CD4-positive, alpha-beta T cell (primary cell): ENCODE measurements around the gene NRXN2. TPM values are rescaled to one million over a fixed set of nuclear protein-coding genes. Genes with fewer than 3 reads are reported as not detected.

Source experiments
- ATAC-seq: fragments of 200-7000 bp; cut with Tn5 transposase; one replicate; pipeline ENCODE4 v1.10.0; 2022; ENCODE audit warnings: mild to moderate bottlenecking; ENCODE audit not compliant: poor library complexity
- CTCF ChIA-PET: fragments of 350-600 bp; sonication (Branson Sonifier 250); formaldehyde crosslinking; loops from one replicate; lab custom pipeline; 2021; ENCODE audit warnings: antibody characterized with exemption, inconsistent platforms; lab: Charles Lee
- POLR2A ChIA-PET: fragments of 350-600 bp; sonication (Branson Sonifier 250); formaldehyde crosslinking; loops from one replicate; lab custom pipeline; 2021; ENCODE audit warnings: antibody characterized with exemption, inconsistent platforms; lab: Charles Lee
- DNase-seq, 14 experiments: peaks; one replicate each; pipeline ENCODE4 v3.0.0-alpha.2; 2013 to 2020; ENCODE audit warnings: mixed read lengths in 2 of 14
- H3K27ac ChIP-seq, 2 donors: one replicate each; pipeline versions ENCODE4 v1.5.1 to v1.7.0; 2013; ENCODE audit warnings: low read length in 2 of 2, low read depth in 1 of 2, mild to moderate bottlenecking in 1 of 2
- H3K27me3 ChIP-seq, 2 experiments: 1 replicate in 1 of 2; 2 replicates in 1 of 2; pipeline versions ENCODE4 v1.6.1 to v1.7.0; 2013; ENCODE audit warnings: low read length in 2 of 2, control low read depth in 1 of 2, mild to moderate bottlenecking in 1 of 2, moderate library complexity in 1 of 2; ENCODE audit not compliant: insufficient read depth in 2 of 2, control insufficient read depth in 1 of 2
- H3K36me3 ChIP-seq: one replicate; pipeline ENCODE4 v1.6.1; 2013; ENCODE audit warnings: low read length, control low read depth; ENCODE audit not compliant: insufficient read depth
- H3K4me1 ChIP-seq: one replicate; pipeline ENCODE4 v1.6.1; 2013; ENCODE audit warnings: low read length, control low read depth; ENCODE audit not compliant: insufficient read depth
- H3K4me3 ChIP-seq: one replicate; pipeline ENCODE4 v1.5.1; 2013; ENCODE audit warnings: mild to moderate bottlenecking, low read length, moderate library complexity
- H3K9me3 ChIP-seq, 2 experiments: 1 replicate in 1 of 2; 2 replicates in 1 of 2; pipeline versions ENCODE4 v1.6.1 to v1.7.0; 2013; ENCODE audit warnings: low read length in 2 of 2, mild to moderate bottlenecking in 2 of 2, control low read depth in 1 of 2, moderate library complexity in 1 of 2; ENCODE audit not compliant: control insufficient read depth in 1 of 2, insufficient read depth in 1 of 2
- H3K27ac Mint-ChIP-seq: one replicate; pipeline ENCODE4 v1.8.0; 2020; ENCODE audit warnings: mixed read lengths
- H3K27me3 Mint-ChIP-seq: one replicate; pipeline ENCODE4 v1.8.0; 2021; ENCODE audit warnings: mixed read lengths
- H3K36me3 Mint-ChIP-seq: one replicate; pipeline ENCODE4 v1.8.0; 2021; ENCODE audit warnings: low read depth, mixed read lengths
- H3K4me1 Mint-ChIP-seq: one replicate; pipeline ENCODE4 v1.8.0; 2021; ENCODE audit warnings: low read depth, mixed read lengths
- H3K4me3 Mint-ChIP-seq: one replicate; pipeline ENCODE4 v1.8.0; 2020; ENCODE audit warnings: mild to moderate bottlenecking, mixed read lengths
- H3K9me3 Mint-ChIP-seq: one replicate; pipeline ENCODE4 v1.8.0; 2020; ENCODE audit warnings: mixed read lengths
- intact Hi-C, 2 experiments: fragments of 100-400 bp; cut with DNase I in 1 of 2; cut with micrococcal nuclease in 1 of 2; formaldehyde crosslinking; loops; one replicate each; pipeline versions ENCODE4 v1.15.1 to v1.9.0; 2023 to 2025; cut with DNase I, micrococcal nuclease
- total RNA-seq, 174 experiments: library from RNA in 2 of 174; stranded (reverse) in 2 of 174; gene quantifications; one replicate each; pipeline ENCODE4 v1.2.3 and lab custom pipeline; 2021 to 2026
- TF ChIP-seq, protein P1 (sequence below): fragments of 200-600 bp; IDR thresholded peaks from one replicate; pipeline ENCODE4 v1.8.0; 2022; ENCODE audit warnings: antibody characterized with exemption, mild to moderate bottlenecking

Gene NRXN2
- total RNA-seq, 2 experiments from 2014 or later = 0.05 to 0.31 TPM

DNA sequence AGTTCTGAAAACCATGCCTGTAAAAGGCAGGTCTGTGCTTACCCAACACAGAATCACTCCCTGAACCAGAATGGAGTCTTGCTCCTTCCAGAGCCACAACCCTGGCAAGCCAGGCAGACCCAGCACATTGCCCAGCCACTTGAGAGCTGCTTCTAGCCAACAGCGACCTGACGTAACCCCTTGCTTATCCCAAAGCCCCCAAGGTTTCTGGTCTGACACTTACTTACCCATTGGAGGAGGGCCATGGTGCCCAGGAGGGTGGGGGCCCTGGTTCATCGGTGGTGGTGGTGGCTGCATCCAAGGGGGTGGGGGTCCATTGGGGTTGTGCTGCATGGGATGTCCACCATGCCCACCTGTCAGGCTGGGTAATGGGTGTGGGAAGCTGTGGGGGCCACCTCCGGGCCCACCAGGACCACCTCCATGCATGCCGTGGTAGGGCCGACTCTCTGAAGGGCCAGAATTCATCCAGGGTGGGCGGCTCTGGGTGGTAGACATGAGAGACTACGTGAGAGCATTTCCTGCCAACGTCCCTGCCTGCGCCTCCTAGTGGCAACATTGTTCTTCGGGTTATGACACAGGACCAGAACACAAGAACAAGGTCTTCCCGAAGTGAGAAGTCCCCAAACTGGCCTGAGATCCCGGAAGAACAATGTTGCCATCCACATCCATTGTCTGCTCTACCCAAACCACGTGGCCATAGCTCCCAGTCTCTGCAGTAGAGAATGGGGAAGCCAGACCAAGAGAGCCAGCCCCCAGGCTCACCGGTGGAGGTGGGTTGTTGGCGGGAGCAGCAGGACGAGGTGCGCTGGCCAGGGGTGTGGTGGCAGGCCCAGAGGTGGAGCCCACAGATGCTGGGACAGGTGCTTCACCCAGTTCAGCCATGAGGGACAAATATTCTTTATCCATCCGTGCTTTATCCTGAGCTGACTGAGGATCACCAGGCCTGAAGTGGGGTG lies 44.6 kb upstream of the NRXN2 start:
- H3K4me3 ChIP-seq = no peak overlapping the region
- H3K4me3 Mint-ChIP-seq = peak overlapping the region; percentile 84
- no peaks in the 10 kb centered on the region for H3K27me3 Mint-ChIP-seq
- H3K27me3 ChIP-seq = no peaks in the 10 kb centered on the region
- TF ChIP-seq, protein P1, sequence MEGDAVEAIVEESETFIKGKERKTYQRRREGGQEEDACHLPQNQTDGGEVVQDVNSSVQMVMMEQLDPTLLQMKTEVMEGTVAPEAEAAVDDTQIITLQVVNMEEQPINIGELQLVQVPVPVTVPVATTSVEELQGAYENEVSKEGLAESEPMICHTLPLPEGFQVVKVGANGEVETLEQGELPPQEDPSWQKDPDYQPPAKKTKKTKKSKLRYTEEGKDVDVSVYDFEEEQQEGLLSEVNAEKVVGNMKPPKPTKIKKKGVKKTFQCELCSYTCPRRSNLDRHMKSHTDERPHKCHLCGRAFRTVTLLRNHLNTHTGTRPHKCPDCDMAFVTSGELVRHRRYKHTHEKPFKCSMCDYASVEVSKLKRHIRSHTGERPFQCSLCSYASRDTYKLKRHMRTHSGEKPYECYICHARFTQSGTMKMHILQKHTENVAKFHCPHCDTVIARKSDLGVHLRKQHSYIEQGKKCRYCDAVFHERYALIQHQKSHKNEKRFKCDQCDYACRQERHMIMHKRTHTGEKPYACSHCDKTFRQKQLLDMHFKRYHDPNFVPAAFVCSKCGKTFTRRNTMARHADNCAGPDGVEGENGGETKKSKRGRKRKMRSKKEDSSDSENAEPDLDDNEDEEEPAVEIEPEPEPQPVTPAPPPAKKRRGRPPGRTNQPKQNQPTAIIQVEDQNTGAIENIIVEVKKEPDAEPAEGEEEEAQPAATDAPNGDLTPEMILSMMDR = peak; percentile 74
- H3K27ac ChIP-seq = peak overlapping the region; percentile 65 to 72
- ATAC-seq (peak; percentile 24), DNase-seq (peak; percentile 65 to 91 (median 82))
- H3K9me3 ChIP-seq = no peaks in the 10 kb centered on the region
- peaks cover 100% of the 10 kb centered on the region for H3K36me3 ChIP-seq
- ChIA-PET CTCF (interaction anchor here (0.7 to 1.9 kb wide), 5 partner anchors 9 to 24 kb away, joined by 3 to 13 read pairs (median 4); partner anchors contain the start of genes RASGRP2 and SF1), POLR2A (interaction anchor here (1.0 to 15.0 kb wide), 3 partner anchors 7 to 108 kb away, joined by 5 to 634 read pairs (median 363); partner anchors contain the start of genes RASGRP2 and SF1)
- H3K9me3 Mint-ChIP-seq = no peaks in the 10 kb centered on the region
- H3K36me3 Mint-ChIP-seq = peaks cover 100% of the 10 kb centered on the region
- H3K27ac Mint-ChIP-seq = peak overlapping the region; percentile 85
- intact Hi-C loops = loop anchor here (1.0 to 2.0 kb wide), 3 partner anchors 10 to 79 kb away; no protein-coding TSS in a partner anchor
- H3K4me1 Mint-ChIP-seq = peaks cover 87% of the 10 kb centered on the region
- H3K4me1 ChIP-seq = peaks cover 92% of the 10 kb centered on the region

DNA sequence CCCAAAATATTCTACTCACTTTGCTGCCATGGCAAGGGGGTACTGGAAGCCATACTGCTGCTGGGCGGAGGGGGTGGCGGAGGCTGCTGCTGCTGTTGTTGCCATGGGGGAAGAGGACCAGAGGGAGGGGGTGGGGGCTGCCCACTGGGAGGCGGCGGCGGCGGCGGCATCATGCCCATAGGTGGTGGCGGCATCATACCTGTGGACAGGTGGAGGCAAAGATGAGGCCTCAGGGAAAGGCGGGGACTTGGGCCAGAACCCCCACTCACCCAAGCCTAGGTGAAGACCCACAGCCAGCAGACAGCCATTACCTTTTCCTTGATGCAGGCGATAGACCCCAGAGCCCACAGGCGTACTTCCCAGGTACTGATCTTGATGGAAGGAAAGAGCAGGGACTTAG lies 43.9 kb upstream of the NRXN2 start:
- Histone ChIP-seq H3K9me3 (no peaks in the 10 kb centered on the region), H3K27me3 (no peaks in the 10 kb centered on the region), H3K27ac (peak overlapping the region; percentile 65 to 72), H3K36me3 (peaks cover 96% of the 10 kb centered on the region), H3K4me1 (peaks cover 96% of the 10 kb centered on the region), H3K4me3 (no peak overlapping the region)
- TF ChIP-seq, protein P1 = no peak
- Mint-ChIP-seq H3K4me1 (peaks cover 87% of the 10 kb centered on the region), H3K9me3 (no peaks in the 10 kb centered on the region), H3K4me3 (no peak overlapping the region), H3K27me3 (no peaks in the 10 kb centered on the region), H3K27ac (peak overlapping the region; percentile 85), H3K36me3 (peaks cover 100% of the 10 kb centered on the region)
- POLR2A ChIA-PET = interaction anchor here (12.8 to 15.0 kb wide), 2 partner anchors 8 to 20 kb away, joined by 363 to 634 read pairs; partner anchors contain the start of genes RASGRP2 and SF1
- intact Hi-C loops = loop anchor here (1.0 to 2.0 kb wide), 3 partner anchors 10 to 78 kb away; no protein-coding TSS in a partner anchor
- ATAC-seq (no peak), DNase-seq (peak in 2 of 14 experiments; percentile 26 to 31)
- CTCF ChIA-PET = no interaction called here

DNA sequence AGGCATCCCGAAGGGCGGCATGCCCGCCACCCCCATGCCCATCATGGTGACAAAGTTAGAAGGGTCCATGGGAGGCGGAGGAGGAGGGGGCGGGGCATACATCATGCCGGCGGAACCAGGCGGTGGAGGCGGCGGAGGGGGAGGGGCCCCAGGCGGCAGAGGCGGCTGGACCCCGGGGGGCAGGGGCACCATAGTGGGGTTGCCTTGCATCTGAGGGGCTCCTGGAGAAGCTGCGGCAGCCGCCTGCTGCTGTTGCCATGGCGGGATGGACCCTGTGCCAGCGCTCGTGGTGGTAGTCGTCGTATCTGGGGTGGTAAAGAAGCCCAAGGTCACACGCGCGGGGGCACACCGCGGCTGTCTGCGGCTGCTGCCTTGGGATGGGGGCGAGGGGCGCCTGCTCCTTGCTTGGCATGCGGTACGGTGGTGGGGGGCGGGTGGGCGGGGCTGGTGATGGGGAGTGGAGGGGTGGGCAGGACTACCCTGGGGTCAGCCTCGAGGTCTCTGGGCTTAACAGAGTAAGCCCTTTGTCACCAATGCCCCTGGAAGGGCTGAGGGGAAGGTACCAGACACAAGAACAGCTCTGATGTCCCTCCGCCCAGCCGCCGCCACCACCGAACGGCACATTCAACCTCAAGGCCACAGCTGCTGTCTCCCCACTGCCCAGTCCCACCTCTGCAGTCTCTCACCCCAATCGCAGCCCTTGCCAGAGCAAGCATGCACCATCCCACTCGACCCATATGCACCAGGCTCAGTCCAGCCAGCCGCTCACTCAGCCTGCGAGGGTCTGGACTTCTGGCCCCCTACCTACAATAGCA lies 43.1 kb upstream of the NRXN2 start:
- POLR2A ChIA-PET = interaction anchor here (12.8 to 15.0 kb wide), 2 partner anchors 9 to 20 kb away, joined by 363 to 634 read pairs; partner anchors contain the start of genes RASGRP2 and SF1

More for the DNA sequence above, 43.1 kb upstream of the NRXN2 start:
- no peaks in the 10 kb centered on the region for H3K9me3 ChIP-seq
- Mint-ChIP-seq H3K27ac (peak overlapping the region; percentile 85), H3K27me3 (no peaks in the 10 kb centered on the region), H3K4me1 (peaks cover 87% of the 10 kb centered on the region), H3K9me3 (no peaks in the 10 kb centered on the region), H3K36me3 (peaks cover 98% of the 10 kb centered on the region), H3K4me3 (peak overlapping the region; percentile 86)
- H3K4me1 ChIP-seq = peaks cover 97% of the 10 kb centered on the region
- H3K4me3 ChIP-seq = no peak overlapping the region
- intact Hi-C loops = loop anchor here in 1 of 2 experiments (2.0 kb wide), 1 partner anchor 77 kb away; no protein-coding TSS in a partner anchor
- H3K27me3 ChIP-seq = no peaks in the 10 kb centered on the region
- CTCF ChIA-PET = interaction anchor here (1.7 kb wide), 1 partner anchor 23 kb away, joined by 5 read pairs; the partner anchor contains the start of gene RASGRP2
- TF ChIP-seq, protein P1 = no peak
- peak in 2 of 14 experiments; percentile 34 to 38 for DNase-seq
- peaks cover 91% of the 10 kb centered on the region for H3K36me3 ChIP-seq
- H3K27ac ChIP-seq = peak overlapping the region in 1 of 2 donors; percentile 30
- ATAC-seq = no peak
